HL-60 (cell line): ENCODE data around the gene KIF15.

Experiments used
- CTCF ChIP-seq: IDR thresholded peaks from one replicate; pipeline ENCODE4 v1.5.1; 2011; ENCODE audit warnings: low read length, control low read depth, inconsistent platforms; ENCODE audit not compliant: insufficient read depth
- GABPA ChIP-seq: IDR thresholded peaks from 2 replicates; pipeline ENCODE4 v1.6.1; 2012; ENCODE audit warnings: low read depth
- POLR2AphosphoS5 ChIP-seq: IDR thresholded peaks from 2 replicates; pipeline ENCODE4 v1.6.1; 2012; ENCODE audit warnings: low read depth
- REST ChIP-seq: IDR thresholded peaks from 2 replicates; pipeline ENCODE4 v1.6.1; 2012; ENCODE audit warnings: low read depth; ENCODE audit not compliant: insufficient replicate concordance

GRCh38 chr3:44833394-44833793, 71.8 kb downstream of the KIF15 start:
- TF ChIP-seq CTCF (no peak), REST (no peak), POLR2AphosphoS5 (no peak), GABPA (no peak)
